Measurements from ENCODE around the gene SHMT2.

SHMT2 gene

DNA sequence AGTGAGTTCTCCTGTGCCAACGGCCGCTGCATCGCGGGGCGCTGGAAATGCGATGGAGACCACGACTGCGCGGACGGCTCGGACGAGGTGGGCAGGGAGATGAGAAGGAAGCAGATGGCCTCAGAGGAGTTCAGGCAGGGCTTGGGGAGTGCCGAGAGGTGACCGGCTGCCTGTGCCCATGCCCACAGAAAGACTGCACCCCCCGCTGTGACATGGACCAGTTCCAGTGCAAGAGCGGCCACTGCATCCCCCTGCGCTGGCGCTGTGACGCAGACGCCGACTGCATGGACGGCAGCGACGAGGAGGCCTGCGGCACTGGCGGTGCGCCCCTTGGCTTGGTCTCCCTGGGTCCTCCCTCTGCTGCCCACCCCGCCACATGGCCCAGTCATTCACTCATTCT, 26.3 kb upstream of the SHMT2 start:
- no peak for DNase-seq (ENCODE audit: low read depth)
- TF ChIP-seq, protein P1, sequence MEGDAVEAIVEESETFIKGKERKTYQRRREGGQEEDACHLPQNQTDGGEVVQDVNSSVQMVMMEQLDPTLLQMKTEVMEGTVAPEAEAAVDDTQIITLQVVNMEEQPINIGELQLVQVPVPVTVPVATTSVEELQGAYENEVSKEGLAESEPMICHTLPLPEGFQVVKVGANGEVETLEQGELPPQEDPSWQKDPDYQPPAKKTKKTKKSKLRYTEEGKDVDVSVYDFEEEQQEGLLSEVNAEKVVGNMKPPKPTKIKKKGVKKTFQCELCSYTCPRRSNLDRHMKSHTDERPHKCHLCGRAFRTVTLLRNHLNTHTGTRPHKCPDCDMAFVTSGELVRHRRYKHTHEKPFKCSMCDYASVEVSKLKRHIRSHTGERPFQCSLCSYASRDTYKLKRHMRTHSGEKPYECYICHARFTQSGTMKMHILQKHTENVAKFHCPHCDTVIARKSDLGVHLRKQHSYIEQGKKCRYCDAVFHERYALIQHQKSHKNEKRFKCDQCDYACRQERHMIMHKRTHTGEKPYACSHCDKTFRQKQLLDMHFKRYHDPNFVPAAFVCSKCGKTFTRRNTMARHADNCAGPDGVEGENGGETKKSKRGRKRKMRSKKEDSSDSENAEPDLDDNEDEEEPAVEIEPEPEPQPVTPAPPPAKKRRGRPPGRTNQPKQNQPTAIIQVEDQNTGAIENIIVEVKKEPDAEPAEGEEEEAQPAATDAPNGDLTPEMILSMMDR (IDR thresholded peaks at IDR 0.05; ENCODE audit: insufficient read depth, low read depth, low read length, missing control alignments): no peak

GRCh38 chr12:57203791-57204190, 25.7 kb upstream of the SHMT2 start:
- TF ChIP-seq, protein P1 (IDR thresholded peaks at IDR 0.05; ENCODE audit: insufficient read depth, low read depth, low read length, missing control alignments): no peak
- no peak for DNase-seq (ENCODE audit: low read depth)

More for the DNA sequence above, 26.3 kb upstream of the SHMT2 start:
- H3K4me3 ChIP-seq (ENCODE audit: low read depth, low read length): no peak overlapping the region

DNA sequence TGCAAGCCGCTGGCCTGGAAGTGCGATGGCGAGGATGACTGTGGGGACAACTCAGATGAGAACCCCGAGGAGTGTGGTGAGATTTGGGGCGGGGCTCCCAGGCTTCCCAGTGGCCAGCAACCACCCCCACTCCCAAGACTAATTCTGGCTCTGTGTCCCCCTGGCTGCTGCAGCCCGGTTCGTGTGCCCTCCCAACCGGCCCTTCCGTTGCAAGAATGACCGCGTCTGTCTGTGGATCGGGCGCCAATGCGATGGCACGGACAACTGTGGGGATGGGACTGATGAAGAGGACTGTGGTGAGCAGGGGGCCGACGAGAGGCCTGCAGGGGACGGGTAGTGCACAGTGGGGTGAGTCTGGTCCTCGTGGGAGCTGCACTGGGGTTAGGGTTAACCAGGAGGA, 25.1 kb upstream of the SHMT2 start:
- no peak for DNase-seq (ENCODE audit: low read depth)
- TF ChIP-seq, protein P1 (IDR thresholded peaks at IDR 0.05; ENCODE audit: insufficient read depth, low read depth, low read length, missing control alignments): no peak
- H3K4me3 ChIP-seq (ENCODE audit: low read depth, low read length): no peak overlapping the region

More at GRCh38 chr12:57203791-57204190, 25.7 kb upstream of the SHMT2 start:
- H3K4me3 ChIP-seq (ENCODE audit: low read depth, low read length): no peak overlapping the region

DNA sequence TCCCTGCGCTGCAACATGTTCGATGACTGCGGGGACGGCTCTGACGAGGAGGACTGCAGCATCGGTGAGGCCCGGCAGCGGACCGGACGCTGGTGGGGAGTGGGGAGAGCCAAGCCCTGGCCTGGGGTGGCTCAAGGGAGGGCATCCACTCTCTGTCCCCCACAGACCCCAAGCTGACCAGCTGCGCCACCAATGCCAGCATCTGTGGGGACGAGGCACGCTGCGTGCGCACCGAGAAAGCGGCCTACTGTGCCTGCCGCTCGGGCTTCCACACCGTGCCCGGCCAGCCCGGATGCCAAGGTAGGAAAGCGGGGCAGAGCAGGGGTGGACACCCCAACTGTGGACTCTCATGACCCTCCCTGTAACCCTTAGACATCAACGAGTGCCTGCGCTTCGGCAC, 24.3 kb upstream of the SHMT2 start:
- TF ChIP-seq, protein P1 (IDR thresholded peaks at IDR 0.05; ENCODE audit: insufficient read depth, low read depth, low read length, missing control alignments): no peak
- H3K4me3 ChIP-seq (ENCODE audit: low read depth, low read length): no peak overlapping the region
- DNase-seq (ENCODE audit: low read depth): no peak

DNA sequence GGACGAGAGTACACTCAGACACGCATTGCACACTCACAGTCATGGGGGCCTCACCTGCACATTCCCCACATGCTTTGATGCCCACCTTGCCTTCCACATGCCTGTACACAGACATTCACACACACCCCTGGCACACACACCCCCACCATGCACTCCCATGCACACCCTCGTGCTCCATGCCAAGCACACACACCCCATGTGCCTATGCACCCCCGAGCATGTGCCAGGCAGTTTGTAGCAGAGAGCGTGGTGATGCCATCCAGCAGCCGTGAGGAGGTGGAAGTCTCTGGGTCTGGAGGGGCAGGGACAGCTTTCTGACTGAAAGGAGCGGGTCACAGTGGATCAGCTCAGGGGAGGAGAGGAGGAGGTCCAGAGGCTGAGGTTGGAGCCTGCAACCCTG, 23.6 kb upstream of the SHMT2 start:
- H3K4me3 ChIP-seq (ENCODE audit: low read depth, low read length): no peak overlapping the region
- TF ChIP-seq, protein P1 (IDR thresholded peaks at IDR 0.05; ENCODE audit: insufficient read depth, low read depth, low read length, missing control alignments): no peak
- DNase-seq (ENCODE audit: low read depth): no peak

GRCh38 chr12:57207731-57208630, 21.5 kb upstream of the SHMT2 start:
- H3K4me3 ChIP-seq (ENCODE audit: low read depth, low read length): no peak overlapping the region
- TF ChIP-seq, protein P1 (IDR thresholded peaks at IDR 0.05; ENCODE audit: insufficient read depth, low read depth, low read length, missing control alignments): no peak
- DNase-seq (ENCODE audit: low read depth): no peak
